HCT116 (cell line): ENCODE results near the gene ERP27. TPM values are rescaled to one million over a fixed set of nuclear protein-coding genes. Genes with fewer than 3 reads are reported as not detected.

Experiments used
- ATAC-seq: fragments of 200-7000 bp; cut with Tn5 transposase; 2 replicates; pipeline ENCODE4 v1.9.1; 2020; ENCODE audit warnings: mild to moderate bottlenecking, moderate library complexity
- BruUV-seq: library from RNA; stranded (reverse); fragments of 400-500 nt; replicated peaks from 2 replicates; lab custom pipeline; 2021; lab: Mats Ljungman, UMichigan
- CTCF ChIA-PET: fragments of 300-600 bp; sonication (Branson Sonifier 250); formaldehyde crosslinking; loops from one replicate; lab custom pipeline; 2021; ENCODE audit warnings: antibody characterized with exemption; lab: Charles Lee
- POLR2A ChIA-PET: fragments of 300-600, 350-600 bp; sonication (Branson Sonifier 250); formaldehyde crosslinking; loops from one replicate; lab custom pipeline; 2021; ENCODE audit warnings: antibody characterized with exemption; lab: Charles Lee
- RAD21 ChIA-PET, 2 experiments: fragments of 300-600 bp; sonication (Branson Sonifier 250); formaldehyde crosslinking; loops; one replicate each; lab custom pipeline; 2023; ENCODE audit warnings: low total read pairs in 2 of 2; ENCODE audit not compliant: uncharacterized antibody in 2 of 2, unreplicated experiment in 2 of 2, low non-redundant PET in 1 of 2; lab: Charles Lee
- DNase-seq: peaks from one replicate; pipeline ENCODE4 v3.0.0-alpha.2; 2010; ENCODE audit warnings: low read depth, low spot score
- H2AFZ ChIP-seq: fragments of 200-600 bp; shearing (Covaris generic), sonication (generic); 2 replicates; pipeline ENCODE4 v1.6.1; 2017; ENCODE audit warnings: low read depth, mixed run types, mixed read lengths, antibody characterized with exemption, low read length; ENCODE audit not compliant: poor library complexity, severe bottlenecking
- H3K27ac ChIP-seq: 2 replicates; pipeline ENCODE4 v1.5.1; 2012; ENCODE audit warnings: low read depth, low read length
- H3K27me3 ChIP-seq: fragments of 200-600 bp; sonication (generic); 2 replicates; pipeline ENCODE4 v1.6.1; 2016; ENCODE audit warnings: mixed run types, low read length, mixed read lengths; ENCODE audit not compliant: insufficient read depth
- H3K36me3 ChIP-seq, 2 experiments: fragments of 200-500 bp in 1 of 2; fragments of 200-600 bp in 1 of 2; sonication (Bioruptor generic) in 1 of 2; sonication (generic) in 1 of 2; 2 replicates each; pipeline versions ENCODE4 v1.5.1 to v1.6.1; 2014 to 2016; ENCODE audit warnings: low read length in 2 of 2, inconsistent platforms in 1 of 2, mixed read lengths in 1 of 2, mixed run types in 1 of 2; ENCODE audit not compliant: insufficient read depth in 2 of 2, control insufficient read depth in 1 of 2
- H3K4me1 ChIP-seq, 2 experiments: fragments of 200-600 bp in 1 of 2; sonication (generic) in 1 of 2; 2 replicates each; pipeline versions ENCODE4 v1.5.1 to v1.6.1; 2012 to 2017; ENCODE audit warnings: low read length in 2 of 2, inconsistent platforms in 1 of 2, mild to moderate bottlenecking in 1 of 2, mixed read lengths in 1 of 2, mixed run types in 1 of 2, moderate library complexity in 1 of 2; ENCODE audit not compliant: insufficient read depth in 2 of 2, control insufficient read depth in 1 of 2
- H3K4me2 ChIP-seq: fragments of 200-600 bp; sonication (generic); 2 replicates; pipeline ENCODE4 v1.6.1; 2017; ENCODE audit warnings: mixed run types, low read length, mixed read lengths
- H3K4me3 ChIP-seq, 2 experiments: fragments of 200-600 bp in 1 of 2; sonication (generic) in 1 of 2; replicated peaks in 1 of 2; 2 replicates each; pipeline ENCODE4 v1.5.1; 2011 to 2016; ENCODE audit warnings: low read length in 2 of 2, control low read depth in 1 of 2, low read depth in 1 of 2, mild to moderate bottlenecking in 1 of 2, mixed read lengths in 1 of 2, mixed run types in 1 of 2
- H3K79me2 ChIP-seq: fragments of 200-600 bp; sonication (generic); 2 replicates; pipeline ENCODE4 v1.6.1; 2017; ENCODE audit warnings: mild to moderate bottlenecking, mixed run types, low read length, moderate library complexity, mixed read lengths; ENCODE audit not compliant: insufficient read depth
- H3K9ac ChIP-seq: fragments of 200-600 bp; sonication (generic); 2 replicates; pipeline ENCODE4 v1.6.1; 2016; ENCODE audit warnings: low read length, mixed read lengths
- H3K9me2 ChIP-seq: fragments of 200-600 bp; sonication (generic), shearing (Covaris generic); 2 replicates; pipeline ENCODE4 v1.6.1; 2017; ENCODE audit warnings: mixed run types, mild to moderate bottlenecking, moderate library complexity; ENCODE audit not compliant: insufficient read depth
- H3K9me3 ChIP-seq, 2 experiments: fragments of 200-500 bp in 1 of 2; fragments of 200-600 bp in 1 of 2; sonication (Bioruptor generic) in 1 of 2; sonication (generic) in 1 of 2; 2 replicates each; pipeline ENCODE4 v1.6.1; 2014 to 2017; ENCODE audit warnings: low read length in 2 of 2, mixed read lengths in 2 of 2, inconsistent platforms in 1 of 2, low read depth in 1 of 2, mild to moderate bottlenecking in 1 of 2, mixed run types in 1 of 2, moderate library complexity in 1 of 2; ENCODE audit not compliant: control insufficient read depth in 1 of 2, insufficient read depth in 1 of 2
- H4K20me1 ChIP-seq: fragments of 200-600 bp; sonication (generic), shearing (Covaris generic); 2 replicates; pipeline ENCODE4 v1.6.1; 2017; ENCODE audit warnings: mixed run types, mild to moderate bottlenecking, moderate library complexity; ENCODE audit not compliant: insufficient read depth
- CTCF ChIP-seq, 3 experiments: fragments of 200-600 bp in 1 of 3; sonication (generic) in 1 of 3; IDR thresholded peaks in 2 of 3; conservative IDR thresholded peaks in 1 of 3; 2 replicates each; pipeline ENCODE4 v1.5.1; 2012 to 2017; ENCODE audit warnings: low read depth in 2 of 3, low read length in 2 of 3, antibody characterized with exemption in 1 of 3, borderline replicate concordance in 1 of 3, control low read depth in 1 of 3, mild to moderate bottlenecking in 1 of 3, mixed read lengths in 1 of 3, mixed run types in 1 of 3, moderate library complexity in 1 of 3; ENCODE audit not compliant: insufficient read depth in 1 of 3
- ELF1 ChIP-seq: IDR thresholded peaks from 2 replicates; pipeline ENCODE4 v1.6.1; 2012; ENCODE audit warnings: low read depth, borderline replicate concordance
- JUND ChIP-seq: IDR thresholded peaks from 2 replicates; pipeline ENCODE4 v1.6.1; 2012
- RAD21 ChIP-seq: IDR thresholded peaks from 2 replicates; pipeline ENCODE4 v1.6.1; 2012; ENCODE audit warnings: low read depth, mild to moderate bottlenecking
- SP1 ChIP-seq: IDR thresholded peaks from 2 replicates; pipeline ENCODE4 v1.6.1; 2012; ENCODE audit warnings: low read depth
- SRF ChIP-seq: IDR thresholded peaks from 2 replicates; pipeline ENCODE4 v1.6.1; 2012; ENCODE audit warnings: low read depth
- intact Hi-C: fragments of 100-400 bp; cut with micrococcal nuclease; formaldehyde crosslinking; loops from 2 replicates; pipeline ENCODE4 v1.10.0; 2022
- total RNA-seq: library from RNA; stranded (reverse); gene quantifications from one replicate; pipeline ENCODE4 v1.2.1, GENCODE V29; 2021; ENCODE audit not compliant: unreplicated experiment

ERP27 gene
- total RNA-seq, 1 experiment from 2014 or later: 0.39 TPM

- no peak for TF ChIP-seq CTCF (IDR thresholded peaks at IDR 0.05 in 2 of 3, conservative IDR thresholded peaks at IDR 0.05 in 1 of 3; ENCODE audit: borderline replicate concordance in 1 of 3, insufficient read depth in 1 of 3, low read depth in 2 of 3, low read length in 2 of 3)
- no peak for TF ChIP-seq JUND
- TF ChIP-seq SP1: no peak
- TF ChIP-seq ELF1: no peak
Observed at GRCh38 chr12:14956905-14957304, 18.6 kb upstream of the ERP27 start (continued).

- no peak for ATAC-seq
- Histone ChIP-seq H2AFZ (no peak overlapping the region), H3K36me3 (no peaks in the 10 kb centered on the region), H3K4me1 (peaks cover 10 to 25% of the 10 kb centered on the region in 2 experiments), H3K27me3 (no peaks in the 10 kb centered on the region)
- DNase-seq: no peak
- BruUV-seq: no TSS peak
- RAD21 ChIA-PET: no interaction called here
- no peak for TF ChIP-seq RAD21
- TF ChIP-seq SRF: no peak
- TF ChIP-seq, all 23 proteins: peak for 0
- Histone ChIP-seq H3K9ac (no peak overlapping the region), H3K27ac (no peak overlapping the region), H3K79me2 (no peaks in the 10 kb centered on the region), H3K9me2 (no peaks in the 10 kb centered on the region; the same call in 1 of the 2 replicates), H3K9me3 (no peaks in the 10 kb centered on the region), H4K20me1 (no peaks in the 10 kb centered on the region), H3K4me3 (no peak overlapping the region), H3K4me2 (no peak overlapping the region)
- intact Hi-C loops: no loop called here
- ChIA-PET POLR2A (no interaction called here), CTCF (no interaction called here)
Observed at GRCh38 chr12:14956024-14956891, 17.9 kb upstream of the ERP27 start.
